Measurements from ENCODE around the gene CBX8.

DNA sequence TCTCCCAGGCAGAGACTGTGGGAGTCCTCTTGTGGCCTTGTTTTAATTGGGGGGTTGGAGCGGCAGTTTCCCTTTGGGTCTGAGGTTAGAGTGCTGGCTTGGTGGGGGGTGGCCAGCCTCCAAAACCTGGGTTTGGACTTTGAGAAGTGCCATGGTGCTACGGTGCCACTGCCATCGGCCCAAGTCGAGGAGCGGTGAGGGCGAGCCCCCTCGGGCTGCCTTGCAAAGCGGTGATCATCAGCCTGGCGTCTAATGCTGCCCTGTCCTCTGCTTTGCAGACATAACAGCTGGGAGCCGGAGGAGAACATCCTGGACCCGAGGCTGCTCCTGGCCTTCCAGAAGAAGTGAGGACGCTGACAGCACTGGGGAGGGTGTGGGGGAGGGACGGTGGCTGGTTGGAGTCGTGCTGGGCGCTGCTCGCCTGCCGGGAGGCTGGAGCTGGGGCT, 17.8 kb downstream of the CBX8 start:
- TF ChIP-seq ETV6 (CRISPR knock-in tag; IDR thresholded peaks at IDR 0.05) (no peak), AFF4 (CRISPR knock-in tag; IDR thresholded peaks at IDR 0.05; ENCODE audit: borderline replicate concordance) (no peak)

Data from WTC11 (cell line).